Activated T-cell treated with anti-CD3 and anti-CD28 coated beads, Interleukin-2, amount 50 U/mL, for 72 hours (primary cell): Measurements from ENCODE around the gene ARNT2. TPM values are rescaled to one million over a fixed set of nuclear protein-coding genes. Genes with fewer than 3 reads are reported as not detected.

Experiments
- ATAC-seq, 2 donors: fragments of 150-1000 bp; cut with Tn5 transposase; replicated peaks in 1 of 2; 2 replicates each; pipeline ENCODE4 v1.10.0; 2021; ENCODE audit warnings: moderate library complexity in 2 of 2, mild to moderate bottlenecking in 1 of 2
- DNase-seq, 2 donors: peaks; one replicate each; pipeline ENCODE4 v3.0.0; 2021 to 2022; ENCODE audit warnings: mixed read lengths in 1 of 2
- H3K27ac Mint-ChIP-seq: one replicate; pipeline ENCODE4 v1.8.0; 2022; ENCODE audit warnings: mild to moderate bottlenecking, moderate library complexity, mixed read lengths
- H3K27me3 Mint-ChIP-seq: one replicate; pipeline ENCODE4 v1.8.0; 2022; ENCODE audit warnings: low read depth, mixed read lengths
- H3K36me3 Mint-ChIP-seq, 2 donors: one replicate each; pipeline ENCODE4 v1.8.0; 2022; ENCODE audit warnings: mixed read lengths in 2 of 2, mild to moderate bottlenecking in 1 of 2; ENCODE audit not compliant: insufficient read depth in 2 of 2
- H3K4me1 Mint-ChIP-seq: one replicate; pipeline ENCODE4 v1.8.0; 2022; ENCODE audit warnings: low read depth, mixed read lengths
- H3K4me3 Mint-ChIP-seq, 2 donors: one replicate each; pipeline ENCODE4 v1.8.0; 2022; ENCODE audit warnings: mild to moderate bottlenecking in 2 of 2, mixed read lengths in 2 of 2, moderate library complexity in 2 of 2
- H3K9me3 Mint-ChIP-seq, 2 donors: one replicate each; pipeline ENCODE4 v1.8.0; 2022; ENCODE audit warnings: mixed read lengths in 2 of 2
- total RNA-seq, 2 donors: library from RNA; stranded (reverse); gene quantifications; one replicate each; pipeline ENCODE4 v1.2.3, GENCODE V29; 2022

ARNT2 gene
- total RNA-seq, 2 donors from 2014 or later: 0.07 to 0.19 TPM

DNA sequence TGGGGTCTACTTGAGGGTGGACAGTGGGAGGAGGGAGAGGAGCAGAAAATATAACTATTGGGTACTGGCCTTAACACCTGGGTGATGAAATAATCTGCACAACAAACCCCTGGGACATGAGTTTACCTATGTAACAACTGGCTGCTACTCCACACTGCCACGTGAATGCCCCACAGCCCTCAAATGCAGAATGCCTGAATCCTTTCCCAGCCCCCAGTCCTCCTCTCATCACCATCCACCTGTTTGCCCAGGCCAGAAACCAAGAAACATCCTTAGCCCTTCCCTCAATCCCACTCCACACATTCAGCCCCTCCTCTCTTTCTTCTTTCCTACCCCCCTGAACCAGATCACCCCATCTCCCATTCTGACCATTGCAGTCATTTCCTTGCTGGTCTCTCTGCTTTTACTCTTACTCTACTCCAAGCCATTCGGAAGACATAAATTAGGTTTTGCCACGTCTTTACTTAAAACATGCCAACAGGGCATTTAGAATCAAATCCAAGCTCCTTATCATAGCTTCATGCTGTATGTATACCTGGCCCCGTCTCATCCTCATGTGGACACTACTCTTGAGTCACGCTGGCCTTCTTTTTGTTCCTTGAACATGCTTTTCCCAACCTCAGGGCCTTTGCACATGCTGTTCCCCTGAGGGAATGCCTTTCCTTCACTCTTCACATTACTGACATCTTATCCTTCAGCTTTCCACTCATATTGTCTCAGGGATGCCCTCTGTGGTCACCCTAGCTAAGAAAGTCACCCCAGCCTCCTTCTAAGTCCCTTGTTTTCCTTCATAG lies 153.5 kb downstream of the ARNT2 start:
- H3K27me3 Mint-ChIP-seq: peaks cover 18% of the 10 kb centered on the region
- H3K36me3 Mint-ChIP-seq: no peaks in the 10 kb centered on the region
- no peak for ATAC-seq
- H3K4me3 Mint-ChIP-seq: no peak overlapping the region
- DNase-seq: no peak
- no peaks in the 10 kb centered on the region for H3K9me3 Mint-ChIP-seq
- no peak overlapping the region for H3K27ac Mint-ChIP-seq
- no peaks in the 10 kb centered on the region for H3K4me1 Mint-ChIP-seq

DNA sequence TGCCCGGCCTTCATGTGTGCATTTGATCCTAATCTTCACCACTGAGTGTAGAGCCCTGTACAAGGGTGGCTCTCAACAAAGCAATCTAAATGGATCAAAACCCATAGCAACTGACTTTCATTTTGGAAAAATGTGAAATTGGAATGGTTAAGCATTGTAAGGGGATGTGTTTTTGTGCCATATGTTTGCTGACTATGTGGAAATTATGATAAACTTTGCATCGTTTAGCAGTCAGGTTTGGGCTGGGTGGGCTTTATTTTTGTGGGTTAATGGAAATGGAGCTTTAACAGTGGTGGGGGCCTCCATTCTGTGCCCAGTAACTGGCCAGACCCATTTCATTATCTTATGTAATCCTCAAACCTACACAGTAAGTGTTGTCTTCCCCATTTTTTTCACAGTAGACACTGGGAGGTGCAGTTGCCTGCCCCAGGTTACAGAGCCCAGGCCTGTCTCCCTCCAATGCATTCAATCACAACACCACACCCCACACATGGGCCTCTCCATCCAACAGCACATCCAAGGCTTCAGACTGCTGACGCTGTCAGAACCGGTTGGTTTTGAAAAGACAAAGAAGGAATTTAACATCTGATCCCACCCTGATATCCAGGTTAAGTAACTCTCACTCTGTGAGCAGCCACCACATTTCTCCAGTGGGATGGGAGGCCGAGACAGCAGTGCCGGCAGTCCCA lies 154.6 kb downstream of the ARNT2 start:
- H3K27ac Mint-ChIP-seq: no peak overlapping the region
- H3K4me3 Mint-ChIP-seq: no peak overlapping the region
- H3K9me3 Mint-ChIP-seq: no peaks in the 10 kb centered on the region
- H3K4me1 Mint-ChIP-seq: no peaks in the 10 kb centered on the region
- ATAC-seq (no peak), DNase-seq (no peak)
- peaks cover 28% of the 10 kb centered on the region for H3K27me3 Mint-ChIP-seq
- no peaks in the 10 kb centered on the region for H3K36me3 Mint-ChIP-seq

DNA sequence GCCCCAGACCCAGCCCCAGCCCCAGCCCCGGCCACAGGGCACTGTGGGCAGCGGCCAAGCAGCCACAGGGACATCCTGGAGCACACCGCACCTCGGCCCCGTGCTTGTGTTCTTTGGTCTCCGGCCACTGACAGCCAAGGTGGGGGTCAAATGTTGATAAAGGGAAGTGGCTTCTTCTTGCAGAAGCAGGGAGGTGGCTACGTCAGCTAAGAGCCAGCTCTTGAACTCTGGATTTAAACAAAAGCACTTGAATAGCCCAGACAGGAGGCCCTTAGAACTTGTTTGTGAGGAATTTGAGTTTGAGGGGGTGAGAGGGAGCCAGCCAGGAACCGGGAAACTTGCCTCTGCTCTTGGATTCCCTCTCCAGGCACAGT lies 155.1 kb downstream of the ARNT2 start:
- H3K4me1 Mint-ChIP-seq: no peaks in the 10 kb centered on the region
- H3K27ac Mint-ChIP-seq: no peak overlapping the region
- ATAC-seq (no peak), DNase-seq (no peak)
- H3K9me3 Mint-ChIP-seq: no peaks in the 10 kb centered on the region
- H3K4me3 Mint-ChIP-seq: no peak overlapping the region
- peaks cover 28% of the 10 kb centered on the region for H3K27me3 Mint-ChIP-seq
- H3K36me3 Mint-ChIP-seq: no peaks in the 10 kb centered on the region

DNA sequence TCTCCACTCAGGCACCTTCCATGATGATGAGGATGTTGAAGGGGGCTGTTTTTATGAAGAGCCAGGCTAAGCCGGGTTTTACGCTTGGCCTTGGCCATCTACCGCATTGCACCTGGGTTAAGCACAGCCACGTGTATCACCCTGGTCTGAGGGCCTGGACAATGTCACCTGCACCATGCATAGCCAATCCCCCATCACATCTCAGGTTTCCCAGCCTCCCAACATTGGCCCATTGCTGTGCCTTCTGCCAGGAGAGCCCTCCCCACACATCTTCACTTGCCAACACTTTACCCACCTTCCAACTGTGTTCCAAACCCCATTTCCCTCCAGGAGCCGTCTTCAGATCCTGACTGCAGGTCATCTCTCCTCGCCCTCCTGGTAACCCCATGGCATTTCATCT lies 155.6 kb downstream of the ARNT2 start:
- Mint-ChIP-seq H3K4me3 (no peak overlapping the region), H3K36me3 (no peaks in the 10 kb centered on the region), H3K9me3 (no peaks in the 10 kb centered on the region), H3K27me3 (peaks cover 28% of the 10 kb centered on the region), H3K27ac (no peak overlapping the region), H3K4me1 (no peaks in the 10 kb centered on the region)
- no peak for DNase-seq
- no peak for ATAC-seq

DNA sequence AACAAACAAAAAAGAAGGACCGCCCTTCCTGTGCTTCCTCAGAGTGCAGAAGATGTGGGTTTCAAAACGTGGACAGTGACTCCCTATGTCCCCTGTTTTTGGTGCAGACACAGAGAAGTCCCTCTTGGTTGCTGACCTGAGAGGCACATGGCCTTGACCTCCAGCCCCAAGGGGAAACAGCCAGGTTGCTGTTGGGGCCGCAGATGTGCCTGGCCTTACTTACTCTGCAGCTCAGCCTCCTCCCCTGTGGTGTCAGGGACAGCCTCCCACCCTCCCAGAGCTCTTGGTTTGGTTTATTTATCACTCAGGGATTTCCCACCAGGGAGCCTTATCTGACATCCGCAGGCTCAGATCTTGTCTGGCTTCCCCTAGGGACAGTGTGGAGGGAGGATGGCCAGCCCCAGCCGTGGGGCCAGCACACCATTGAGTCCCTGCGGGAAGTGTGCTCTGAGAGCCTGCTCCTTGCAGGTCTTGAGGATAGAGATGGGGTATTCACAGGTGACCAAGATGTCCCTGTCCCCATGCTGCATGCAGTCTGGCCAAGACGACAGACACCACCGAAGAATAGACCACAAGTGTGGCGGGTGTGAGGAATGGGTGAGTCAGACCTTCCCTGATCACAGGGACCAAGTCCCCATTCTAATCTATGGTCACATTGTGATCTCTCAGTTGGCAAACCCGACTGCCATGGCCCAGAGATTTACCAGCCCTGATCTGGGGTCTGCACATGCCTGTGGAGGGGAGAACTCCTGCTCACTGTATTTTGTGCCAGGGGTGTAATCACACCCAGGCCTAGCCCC lies 156.6 kb downstream of the ARNT2 start:
- H3K27me3 Mint-ChIP-seq: peaks cover 28% of the 10 kb centered on the region
- DNase-seq (no peak), ATAC-seq (no peak)
- no peaks in the 10 kb centered on the region for H3K9me3 Mint-ChIP-seq
- no peaks in the 10 kb centered on the region for H3K4me1 Mint-ChIP-seq
- H3K27ac Mint-ChIP-seq: no peak overlapping the region
- no peaks in the 10 kb centered on the region for H3K36me3 Mint-ChIP-seq
- no peak overlapping the region for H3K4me3 Mint-ChIP-seq

GRCh38 chr15:80561500-80561899 lies 157.3 kb downstream of the ARNT2 start:
- no peak overlapping the region for H3K27ac Mint-ChIP-seq
- DNase-seq: no peak
- H3K36me3 Mint-ChIP-seq: no peaks in the 10 kb centered on the region
- peaks cover 35% of the 10 kb centered on the region for H3K27me3 Mint-ChIP-seq
- no peak overlapping the region for H3K4me3 Mint-ChIP-seq
- no peak for ATAC-seq
- no peaks in the 10 kb centered on the region for H3K4me1 Mint-ChIP-seq
- H3K9me3 Mint-ChIP-seq: no peaks in the 10 kb centered on the region

DNA sequence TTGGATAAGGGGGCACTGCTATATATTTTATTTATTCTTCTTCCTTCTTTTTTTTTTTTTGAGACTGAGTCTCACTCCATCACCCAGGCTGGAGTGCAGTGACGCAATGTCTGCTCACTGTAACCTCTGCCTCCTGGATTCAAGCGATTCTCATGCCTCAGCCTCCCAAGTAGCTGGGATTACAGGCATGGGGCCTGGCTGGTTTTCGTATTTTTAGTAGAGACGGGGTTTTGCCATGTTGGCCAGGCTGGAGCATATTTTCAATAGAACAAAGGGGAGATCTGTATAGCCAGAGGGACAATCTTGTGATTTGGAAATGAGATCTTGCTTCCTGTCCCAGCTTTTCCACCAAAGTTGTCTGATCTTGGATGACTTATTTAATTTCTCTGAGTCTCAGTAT lies 157.9 kb downstream of the ARNT2 start:
- no peak overlapping the region for H3K4me3 Mint-ChIP-seq
- H3K4me1 Mint-ChIP-seq: no peaks in the 10 kb centered on the region
- DNase-seq (no peak), ATAC-seq (no peak)
- peaks cover 40% of the 10 kb centered on the region for H3K27me3 Mint-ChIP-seq
- no peaks in the 10 kb centered on the region for H3K9me3 Mint-ChIP-seq
- H3K27ac Mint-ChIP-seq: no peak overlapping the region
- no peaks in the 10 kb centered on the region for H3K36me3 Mint-ChIP-seq

- Mint-ChIP-seq H3K27ac (no peak overlapping the region), H3K9me3 (no peaks in the 10 kb centered on the region), H3K36me3 (no peaks in the 10 kb centered on the region), H3K4me1 (no peaks in the 10 kb centered on the region), H3K4me3 (no peak overlapping the region), H3K27me3 (peaks cover 35% of the 10 kb centered on the region)
- ATAC-seq: no peak
- no peak for DNase-seq
Measured at GRCh38 chr15:80562846-80563245, 158.7 kb downstream of the ARNT2 start.

DNA sequence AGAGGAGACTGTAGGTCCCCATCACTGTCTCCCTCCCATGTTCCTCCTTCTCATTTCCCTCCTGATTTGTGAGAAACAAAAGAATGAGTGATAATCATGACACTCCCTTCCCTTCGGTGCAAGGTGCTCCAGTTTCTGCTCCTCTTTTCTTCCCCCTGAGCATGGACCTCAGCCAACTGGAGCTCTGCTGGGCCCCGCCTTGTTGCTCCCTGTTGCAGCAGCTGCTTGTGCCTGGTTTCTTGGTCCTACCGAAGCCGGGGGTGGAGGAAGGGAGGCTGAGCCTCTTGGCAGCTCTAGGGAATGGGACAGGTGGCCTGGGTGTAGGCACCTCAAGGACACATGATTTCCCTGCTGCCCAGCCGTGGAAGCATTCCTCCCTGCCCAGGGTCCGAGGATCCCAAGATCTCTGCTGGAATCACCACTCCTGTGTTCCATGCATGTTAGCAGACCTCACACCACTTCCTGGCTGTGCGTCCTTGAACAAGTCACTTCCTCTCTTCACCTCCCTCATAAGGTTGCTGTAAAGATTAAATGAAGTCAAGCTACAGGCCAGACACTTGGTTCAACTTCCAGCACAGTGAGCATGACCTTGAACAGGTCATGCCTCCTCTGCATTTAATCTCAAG lies 159.3 kb downstream of the ARNT2 start:
- H3K4me3 Mint-ChIP-seq: no peak overlapping the region
- peaks cover 33% of the 10 kb centered on the region for H3K27me3 Mint-ChIP-seq
- no peaks in the 10 kb centered on the region for H3K4me1 Mint-ChIP-seq
- no peak for DNase-seq
- H3K36me3 Mint-ChIP-seq: no peaks in the 10 kb centered on the region
- ATAC-seq: no peak
- H3K9me3 Mint-ChIP-seq: no peaks in the 10 kb centered on the region
- H3K27ac Mint-ChIP-seq: no peak overlapping the region

- DNase-seq (no peak), ATAC-seq (no peak)
- H3K4me1 Mint-ChIP-seq: no peaks in the 10 kb centered on the region
- H3K27ac Mint-ChIP-seq: no peak overlapping the region
- H3K9me3 Mint-ChIP-seq: no peaks in the 10 kb centered on the region
- no peaks in the 10 kb centered on the region for H3K36me3 Mint-ChIP-seq
- H3K27me3 Mint-ChIP-seq: peaks cover 33% of the 10 kb centered on the region
- no peak overlapping the region for H3K4me3 Mint-ChIP-seq
Measured at GRCh38 chr15:80564056-80564455, 159.9 kb downstream of the ARNT2 start.

DNA sequence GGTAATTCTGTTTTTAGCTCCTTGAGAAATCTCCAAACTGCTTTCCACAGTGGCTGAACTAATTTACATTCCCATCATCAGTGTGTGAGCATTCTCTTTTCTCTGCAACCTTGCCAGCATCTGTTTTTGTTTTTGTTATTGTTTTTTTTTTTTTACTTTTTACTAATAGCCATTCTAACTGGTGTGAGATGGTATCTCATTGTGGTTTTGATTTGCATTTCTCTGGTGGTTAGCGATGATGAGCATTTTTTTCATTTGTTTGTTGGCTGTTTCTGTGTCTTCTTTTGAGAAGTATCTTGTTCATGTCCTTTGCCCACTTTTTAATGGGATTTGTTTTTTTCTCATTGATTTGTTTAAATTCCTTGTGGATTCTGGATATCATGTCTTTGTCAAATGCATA lies 161.2 kb downstream of the ARNT2 start:
- no peaks in the 10 kb centered on the region for H3K4me1 Mint-ChIP-seq
- H3K27me3 Mint-ChIP-seq: peaks cover 33% of the 10 kb centered on the region
- H3K36me3 Mint-ChIP-seq: no peaks in the 10 kb centered on the region
- H3K9me3 Mint-ChIP-seq: no peaks in the 10 kb centered on the region
- ATAC-seq (no peak), DNase-seq (no peak)
- H3K4me3 Mint-ChIP-seq: no peak overlapping the region
- H3K27ac Mint-ChIP-seq: no peak overlapping the region

- DNase-seq: no peak
- Mint-ChIP-seq H3K27me3 (peaks cover 33% of the 10 kb centered on the region), H3K9me3 (no peaks in the 10 kb centered on the region), H3K27ac (no peak overlapping the region), H3K36me3 (no peaks in the 10 kb centered on the region), H3K4me3 (no peak overlapping the region), H3K4me1 (no peaks in the 10 kb centered on the region)
- no peak for ATAC-seq
Measured at GRCh38 chr15:80565988-80566387, 161.8 kb downstream of the ARNT2 start.

DNA sequence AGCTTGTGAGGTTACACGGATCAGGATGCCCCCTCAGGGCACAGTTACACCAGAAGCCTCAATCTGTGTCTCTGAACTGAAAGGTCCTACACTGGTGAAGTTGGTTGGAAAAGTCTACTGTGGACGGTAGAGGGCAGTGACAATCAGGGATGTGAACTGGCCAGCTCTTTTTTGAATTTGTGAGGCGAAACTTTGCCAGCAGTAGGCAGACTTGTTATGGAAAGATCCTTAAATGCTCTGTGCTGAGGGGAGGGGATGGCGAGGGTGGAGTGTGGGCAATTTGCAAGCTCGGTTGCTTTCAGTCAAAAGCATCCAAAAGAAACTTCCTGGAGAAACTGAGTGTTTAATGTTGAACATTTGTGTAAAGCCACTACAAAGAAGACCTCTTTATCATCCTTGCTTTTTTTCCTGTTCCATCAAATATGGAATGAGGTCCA lies 163.6 kb downstream of the ARNT2 start:
- Mint-ChIP-seq H3K4me3 (no peak overlapping the region), H3K36me3 (no peaks in the 10 kb centered on the region), H3K27me3 (peaks cover 33% of the 10 kb centered on the region), H3K4me1 (no peaks in the 10 kb centered on the region), H3K27ac (no peak overlapping the region), H3K9me3 (no peaks in the 10 kb centered on the region)
- DNase-seq (peak; percentile 18 to 20), ATAC-seq (peak; percentile 43 to 54)
